BJ (cell line): ENCODE results near the gene MAP2K5. TPM values are rescaled to one million over a fixed set of nuclear protein-coding genes. Genes with fewer than 3 reads are reported as not detected.

Source experiments
- CTCF ChIA-PET: fragments of 350-600 bp; formaldehyde crosslinking; extraction: SDS; loops from one replicate; lab custom pipeline; 2021; ENCODE audit warnings: antibody characterized with exemption, inconsistent platforms; lab: Yijun Ruan, JAX
- POLR2A ChIA-PET: fragments of 300-600 bp; sonication (Branson Sonifier 250); formaldehyde crosslinking; extraction: SDS; loops from one replicate; lab custom pipeline; 2021; ENCODE audit warnings: antibody characterized with exemption; lab: Charles Lee
- DNase-seq: peaks from one replicate; pipeline ENCODE4 v3.0.0-alpha.2; 2011; ENCODE audit warnings: low read depth
- H3K27me3 ChIP-seq: 2 replicates; pipeline ENCODE4 v1.6.0; 2011; ENCODE audit warnings: low read length; ENCODE audit not compliant: control insufficient read depth, insufficient read depth
- H3K36me3 ChIP-seq: 2 replicates; pipeline ENCODE4 v1.5.1; 2011; ENCODE audit warnings: low read length; ENCODE audit not compliant: control insufficient read depth, insufficient read depth
- H3K4me3 ChIP-seq: 2 replicates; pipeline ENCODE4 v1.5.1; 2011; ENCODE audit warnings: low read depth, mild to moderate bottlenecking, control low read depth, low read length
- polyA plus RNA-seq: library from polyadenylated mRNA; depleted of rRNA; stranded (reverse); fragments of >200 nt; gene quantifications from 2 replicates; pipeline ENCODE4 v1.2.3, GENCODE V29; 2011
- TF ChIP-seq, protein P1 (sequence below): IDR thresholded peaks from 2 replicates; pipeline ENCODE4 v1.5.1; 2011; ENCODE audit warnings: low read depth, mild to moderate bottlenecking, control low read depth, inconsistent platforms, low read length, moderate library complexity; ENCODE audit not compliant: insufficient read depth

MAP2K5 gene
- polyA plus RNA-seq, 1 experiment: 5.6 TPM

GRCh38 chr15:67801926-67802914, 259.7 kb downstream of the MAP2K5 start:
- DNase-seq: no peak
- ChIA-PET CTCF (no interaction called here), POLR2A (no interaction called here)
- no peaks in the 10 kb centered on the region for H3K27me3 ChIP-seq
- TF ChIP-seq, protein P1, sequence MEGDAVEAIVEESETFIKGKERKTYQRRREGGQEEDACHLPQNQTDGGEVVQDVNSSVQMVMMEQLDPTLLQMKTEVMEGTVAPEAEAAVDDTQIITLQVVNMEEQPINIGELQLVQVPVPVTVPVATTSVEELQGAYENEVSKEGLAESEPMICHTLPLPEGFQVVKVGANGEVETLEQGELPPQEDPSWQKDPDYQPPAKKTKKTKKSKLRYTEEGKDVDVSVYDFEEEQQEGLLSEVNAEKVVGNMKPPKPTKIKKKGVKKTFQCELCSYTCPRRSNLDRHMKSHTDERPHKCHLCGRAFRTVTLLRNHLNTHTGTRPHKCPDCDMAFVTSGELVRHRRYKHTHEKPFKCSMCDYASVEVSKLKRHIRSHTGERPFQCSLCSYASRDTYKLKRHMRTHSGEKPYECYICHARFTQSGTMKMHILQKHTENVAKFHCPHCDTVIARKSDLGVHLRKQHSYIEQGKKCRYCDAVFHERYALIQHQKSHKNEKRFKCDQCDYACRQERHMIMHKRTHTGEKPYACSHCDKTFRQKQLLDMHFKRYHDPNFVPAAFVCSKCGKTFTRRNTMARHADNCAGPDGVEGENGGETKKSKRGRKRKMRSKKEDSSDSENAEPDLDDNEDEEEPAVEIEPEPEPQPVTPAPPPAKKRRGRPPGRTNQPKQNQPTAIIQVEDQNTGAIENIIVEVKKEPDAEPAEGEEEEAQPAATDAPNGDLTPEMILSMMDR: no peak
- H3K4me3 ChIP-seq: no peak overlapping the region
- no peaks in the 10 kb centered on the region for H3K36me3 ChIP-seq

GRCh38 chr15:67803299-67803698, 260.8 kb downstream of the MAP2K5 start:
- TF ChIP-seq, protein P1: no peak
- H3K36me3 ChIP-seq: no peaks in the 10 kb centered on the region
- ChIA-PET POLR2A (no interaction called here), CTCF (no interaction called here)
- no peak for DNase-seq
- H3K27me3 ChIP-seq: no peaks in the 10 kb centered on the region
- no peak overlapping the region for H3K4me3 ChIP-seq

- Histone ChIP-seq H3K4me3 (no peak overlapping the region), H3K36me3 (no peaks in the 10 kb centered on the region), H3K27me3 (no peaks in the 10 kb centered on the region)
- ChIA-PET CTCF (interaction anchor here (1.8 kb wide), 1 partner anchor 12 kb away, joined by 3 read pairs; no protein-coding TSS in a partner anchor), POLR2A (no interaction called here)
- TF ChIP-seq, protein P1: no peak
- no peak for DNase-seq
These were observed 261.7 kb downstream of the MAP2K5 start for GRCh38 chr15:67803996-67804843.

DNA sequence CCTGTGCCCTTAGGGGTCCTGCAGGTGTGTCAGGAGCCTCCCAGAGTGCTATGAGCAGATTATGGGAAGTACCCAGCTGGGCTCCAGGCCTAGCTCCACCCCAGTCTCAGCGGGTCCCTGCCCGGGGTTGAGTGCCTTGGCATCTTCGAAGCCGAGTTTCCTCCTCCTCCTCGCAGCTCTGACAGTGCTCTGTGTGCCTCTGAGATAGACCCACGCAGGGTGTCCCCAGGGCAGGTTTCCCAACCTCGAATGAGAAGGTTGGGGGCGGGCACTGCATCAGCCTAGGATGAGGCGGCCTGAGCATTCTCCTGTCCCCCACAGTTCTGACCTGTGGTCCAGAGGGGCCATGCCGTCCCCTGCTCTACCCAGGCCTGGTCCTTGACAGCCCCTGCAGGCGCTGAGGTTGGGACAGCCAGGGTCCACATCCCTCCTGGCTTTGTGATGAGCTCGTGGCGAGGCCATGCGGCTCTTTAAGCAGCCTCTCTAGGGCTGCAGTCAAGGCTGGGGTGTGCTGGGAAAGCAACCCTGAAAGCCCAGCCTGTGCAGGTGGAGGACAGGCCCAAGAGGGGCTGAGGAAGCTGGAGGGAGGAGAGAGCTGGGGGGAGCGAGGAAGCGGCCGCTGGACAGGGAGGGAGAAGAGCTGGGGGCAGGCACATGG, 262.6 kb downstream of the MAP2K5 start:
- ChIA-PET POLR2A (no interaction called here), CTCF (interaction anchor here (1.8 kb wide), 1 partner anchor 11 kb away, joined by 3 read pairs; no protein-coding TSS in a partner anchor)
- TF ChIP-seq, protein P1: no peak
- Histone ChIP-seq H3K36me3 (no peaks in the 10 kb centered on the region), H3K4me3 (no peak overlapping the region), H3K27me3 (no peaks in the 10 kb centered on the region)
- DNase-seq: no peak
